ENCODE data around the gene LSAMP. TPM values are rescaled to one million over a fixed set of nuclear protein-coding genes. Genes with fewer than 3 reads are reported as not detected.
"Not testable (repeated sequence)": the region's sequence is repeated elsewhere in the genome, so short reads cannot be mapped to it uniquely, and the experiment has no call there.

LSAMP gene
- total RNA-seq, 1 experiment from 2014 or later, result 0.21 TPM

GRCh38 chr3:116242825-116243224, 202.5 kb downstream of the LSAMP start:
- peak; percentile 63 for DNase-seq (ENCODE audit: low read depth)

GRCh38 chr3:116241677-116242076, 203.6 kb downstream of the LSAMP start:
- DNase-seq (ENCODE audit: low read depth), result no peak

GRCh38 chr3:116240261-116240660, 205.0 kb downstream of the LSAMP start:
- no peak for DNase-seq (ENCODE audit: low read depth)

- DNase-seq (ENCODE audit: low read depth), result peak; percentile 66
Observed at GRCh38 chr3:116238846-116239565, 206.3 kb downstream of the LSAMP start.

- DNase-seq (ENCODE audit: low read depth), result no peak
Observed at GRCh38 chr3:116233711-116234357, 211.5 kb downstream of the LSAMP start.

GRCh38 chr3:116230431-116231020, 214.8 kb downstream of the LSAMP start:
- DNase-seq (ENCODE audit: low read depth), result no peak

DNA sequence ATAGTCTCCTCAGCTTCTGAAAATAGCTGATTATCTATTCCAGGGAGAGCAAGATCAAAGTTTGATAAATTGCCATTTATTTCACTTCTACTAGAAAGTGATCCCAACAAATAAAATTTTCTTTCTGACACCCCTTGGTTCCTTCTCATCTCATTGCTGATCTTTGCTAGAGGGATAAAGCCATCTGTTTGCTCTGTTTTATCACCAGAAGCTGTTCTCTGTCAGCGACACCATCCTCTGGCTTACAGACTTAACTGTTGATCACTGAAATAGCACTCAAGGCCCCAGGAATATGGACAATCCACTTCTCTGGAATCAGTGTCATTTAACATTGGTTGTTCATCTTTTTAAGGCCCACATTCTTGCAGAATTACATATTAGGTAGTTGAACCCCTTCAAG, 219.0 kb downstream of the LSAMP start:
- no peak for DNase-seq (ENCODE audit: low read depth)

DNA sequence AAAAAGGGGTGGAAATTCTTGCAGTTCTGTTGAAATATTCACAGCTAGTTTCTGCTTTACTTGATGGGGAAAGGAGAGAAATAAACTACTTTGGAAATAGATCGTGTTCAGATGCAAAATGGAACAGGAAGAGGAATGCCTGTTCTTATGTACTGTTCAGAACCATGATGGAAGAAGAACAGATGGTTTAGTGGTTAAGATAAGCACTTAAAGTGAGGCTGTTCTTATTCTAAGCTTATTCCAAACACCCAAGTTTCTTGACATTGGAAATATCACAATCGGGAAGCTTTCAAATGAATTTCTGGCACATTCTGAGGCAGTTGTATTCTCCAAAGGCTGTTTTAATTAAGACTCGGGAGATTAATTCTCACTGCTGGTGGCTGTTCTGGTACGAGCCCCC, 228.5 kb downstream of the LSAMP start:
- no peak for DNase-seq (ENCODE audit: low read depth)

DNA sequence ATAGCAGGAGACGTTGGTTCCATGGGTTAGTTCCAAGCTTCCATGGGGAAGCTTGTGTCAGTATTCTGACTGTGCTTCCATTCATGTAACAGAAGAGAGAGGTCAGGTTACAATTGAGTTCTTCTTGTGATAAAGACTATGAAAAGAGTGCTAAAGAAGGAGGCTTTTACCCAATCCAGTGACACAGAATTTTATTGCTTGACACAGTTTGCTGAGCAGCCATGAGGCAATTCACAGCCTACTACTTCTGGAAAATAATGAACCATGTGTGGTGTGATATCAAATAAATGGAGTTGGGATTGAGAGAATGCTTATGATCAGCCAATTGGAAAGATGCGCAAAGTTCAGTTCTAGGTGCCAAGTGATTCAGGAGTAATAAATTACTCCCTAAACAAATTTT, 233.4 kb downstream of the LSAMP start:
- DNase-seq (ENCODE audit: low read depth), result no peak

DNA sequence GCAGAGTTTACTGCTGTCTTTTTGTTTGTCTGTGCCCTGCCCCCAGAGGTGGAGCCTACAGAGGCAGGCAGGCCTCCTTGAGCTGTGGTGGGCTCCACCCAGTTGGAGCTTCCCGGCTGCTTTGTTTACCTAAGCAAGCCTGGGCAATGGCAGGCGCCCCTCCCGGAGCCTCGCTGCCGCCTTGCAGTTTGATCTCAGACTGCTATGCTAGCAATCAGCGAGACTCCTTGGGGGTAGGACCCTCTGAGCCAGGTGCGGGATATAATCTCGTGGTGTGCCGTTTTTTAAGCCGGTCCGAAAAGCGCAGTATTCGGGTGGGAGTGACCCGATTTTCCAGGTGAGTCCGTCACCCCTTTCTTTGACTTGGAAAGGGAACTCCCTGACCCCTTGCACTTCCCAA, 236.5 kb downstream of the LSAMP start:
- DNase-seq (ENCODE audit: low read depth), result not testable (repeated sequence)

DNA sequence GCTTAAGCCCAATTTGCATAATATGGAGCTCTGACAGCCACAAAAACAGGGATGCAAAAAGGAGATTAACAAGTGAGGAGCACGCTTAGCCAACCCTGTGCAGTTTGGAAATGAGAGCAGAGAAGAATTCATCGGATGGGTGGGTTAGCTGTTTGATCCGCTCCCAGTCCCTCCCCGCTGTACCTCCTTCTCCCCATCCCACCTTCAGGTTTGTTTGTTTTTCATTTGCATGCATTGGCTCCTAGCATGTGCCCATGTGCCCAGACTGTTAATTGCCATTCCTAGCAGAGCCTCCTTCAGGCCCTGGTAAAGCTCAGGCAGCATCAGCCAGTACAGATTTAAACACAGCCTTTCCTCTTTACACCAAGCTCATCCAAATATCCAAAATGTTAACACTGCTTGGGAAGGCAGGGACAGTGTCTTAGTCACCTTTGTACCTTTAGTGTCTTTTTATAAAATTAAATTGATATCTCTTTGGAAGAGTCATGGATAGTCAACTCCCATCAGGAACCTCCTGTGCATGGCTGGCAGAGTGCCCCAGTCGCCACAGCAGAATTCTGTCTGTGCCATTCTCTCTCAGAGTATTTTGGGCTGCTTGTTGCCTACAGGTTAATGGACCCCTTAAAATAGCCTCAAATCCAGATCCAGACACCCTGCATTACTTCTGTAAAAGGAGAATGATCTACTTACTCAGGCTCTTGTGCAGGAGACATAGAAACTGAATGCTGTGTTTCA, 244.2 kb downstream of the LSAMP start:
- no peak for DNase-seq (ENCODE audit: low read depth)

GRCh38 chr3:116199063-116199462, 246.2 kb downstream of the LSAMP start:
- DNase-seq (ENCODE audit: low read depth), result no peak

- DNase-seq (ENCODE audit: low read depth), result peak; percentile 46
Observed at GRCh38 chr3:116198087-116198486, 247.2 kb downstream of the LSAMP start.

GRCh38 chr3:116192464-116192863, 252.8 kb downstream of the LSAMP start:
- no peak for DNase-seq (ENCODE audit: low read depth)

GRCh38 chr3:116191409-116191808, 253.9 kb downstream of the LSAMP start:
- no peak for DNase-seq (ENCODE audit: low read depth)

- no peak for DNase-seq (ENCODE audit: low read depth)
Observed at GRCh38 chr3:116190095-116190494, 255.2 kb downstream of the LSAMP start.

- DNase-seq (ENCODE audit: low read depth), result peak; percentile 60
Observed at GRCh38 chr3:116188231-116188785, 257.0 kb downstream of the LSAMP start.

GRCh38 chr3:116186049-116186448, 259.2 kb downstream of the LSAMP start:
- DNase-seq (ENCODE audit: low read depth), result no peak

DNA sequence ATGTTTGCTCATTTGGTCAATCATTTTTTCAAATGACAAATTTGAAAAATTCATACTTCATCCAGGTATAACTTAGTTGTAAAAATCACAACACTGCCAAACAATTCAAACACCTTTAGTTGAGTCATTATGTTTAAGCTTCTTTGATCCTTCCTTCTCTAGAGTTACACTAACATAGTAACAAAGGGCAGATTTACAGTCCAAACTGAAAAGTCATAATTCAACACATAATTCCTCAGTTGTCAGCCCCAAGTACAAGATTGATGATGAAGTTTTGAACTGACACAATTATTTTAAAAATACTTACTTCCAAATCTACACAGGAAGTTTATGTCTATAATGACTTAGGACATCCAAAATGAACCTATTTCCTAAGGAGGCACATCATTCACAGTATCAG, 264.1 kb downstream of the LSAMP start:
- no peak for DNase-seq (ENCODE audit: low read depth)

- DNase-seq (ENCODE audit: low read depth), result peak; percentile 62
Observed at GRCh38 chr3:116179091-116179490, 266.2 kb downstream of the LSAMP start.

DNA sequence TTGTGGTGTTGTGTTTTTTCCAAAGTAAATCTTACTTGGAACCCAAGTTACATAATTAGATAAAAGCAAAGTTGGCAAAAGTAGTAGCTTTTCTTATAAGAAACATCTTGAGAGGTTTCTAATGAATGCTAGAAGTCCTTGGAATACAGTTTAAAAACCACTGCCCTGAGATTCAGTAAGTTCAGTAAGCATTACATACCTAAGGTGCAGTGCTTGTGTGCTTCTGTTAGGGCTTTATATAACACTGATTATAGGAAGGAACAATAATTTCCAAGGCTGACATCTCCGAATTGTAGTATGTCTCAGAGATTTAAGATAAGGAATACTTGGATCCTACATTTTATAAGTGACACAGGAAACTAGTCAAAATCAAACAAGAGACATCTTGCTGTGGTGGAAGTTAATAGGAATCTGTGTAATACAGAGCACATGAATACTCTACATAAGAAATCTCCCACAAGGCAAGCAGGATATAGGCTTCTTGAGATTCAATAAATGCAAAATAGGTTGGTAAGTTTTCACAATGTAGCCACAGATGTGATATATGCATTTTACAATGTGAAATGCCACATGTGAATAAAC, 268.2 kb downstream of the LSAMP start:
- DNase-seq (ENCODE audit: low read depth), result no peak
